NT2/D1 (cell line): Measurements from ENCODE around the gene COBLL1.

Source experiments
- YY1 ChIP-seq: IDR thresholded peaks from 2 replicates; pipeline ENCODE4 v1.6.1; 2011; ENCODE audit not compliant: insufficient read length, insufficient read depth
- ZNF274 ChIP-seq: IDR thresholded peaks from 2 replicates; pipeline ENCODE4 v1.6.1; 2011; ENCODE audit warnings: mild to moderate bottlenecking, low read depth, low read length

DNA sequence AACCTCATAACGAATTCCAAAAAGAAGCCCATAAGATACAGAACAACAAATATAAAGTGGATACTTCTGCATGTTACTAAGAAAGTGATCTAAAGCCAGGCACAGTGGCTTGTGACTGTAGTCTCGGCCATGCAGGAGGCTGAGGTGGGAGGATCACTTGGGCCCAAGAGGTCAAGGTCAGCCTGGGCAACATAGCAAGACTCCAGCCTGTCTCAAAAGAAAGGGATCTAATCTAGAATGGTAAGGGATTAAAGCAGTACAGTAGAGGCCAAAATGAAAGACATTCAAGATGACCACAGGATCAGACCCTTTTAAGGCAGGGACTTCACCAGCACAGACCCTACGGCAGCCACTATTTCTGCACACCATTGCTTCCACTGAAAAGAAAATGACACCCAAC is 3.8 kb downstream of the COBLL1 start:
- TF ChIP-seq ZNF274: no peak
- TF ChIP-seq YY1: no peak
